Hepatocyte (in vitro differentiated cells): ENCODE results near the gene ZC3H4.

Experiments
- EZH2 ChIP-seq: fragments of 200-600 bp; sonication (generic); IDR thresholded peaks from 2 replicates; pipeline ENCODE4 v1.6.1; 2016; ENCODE audit warnings: antibody characterized with exemption, mild to moderate bottlenecking, borderline replicate concordance
- TF ChIP-seq, protein P1 (sequence below): fragments of 200-600 bp; sonication (generic); IDR thresholded peaks from 2 replicates; pipeline ENCODE4 v1.5.1; 2016; ENCODE audit warnings: antibody characterized with exemption, mild to moderate bottlenecking; ENCODE audit not compliant: poor library complexity

DNA sequence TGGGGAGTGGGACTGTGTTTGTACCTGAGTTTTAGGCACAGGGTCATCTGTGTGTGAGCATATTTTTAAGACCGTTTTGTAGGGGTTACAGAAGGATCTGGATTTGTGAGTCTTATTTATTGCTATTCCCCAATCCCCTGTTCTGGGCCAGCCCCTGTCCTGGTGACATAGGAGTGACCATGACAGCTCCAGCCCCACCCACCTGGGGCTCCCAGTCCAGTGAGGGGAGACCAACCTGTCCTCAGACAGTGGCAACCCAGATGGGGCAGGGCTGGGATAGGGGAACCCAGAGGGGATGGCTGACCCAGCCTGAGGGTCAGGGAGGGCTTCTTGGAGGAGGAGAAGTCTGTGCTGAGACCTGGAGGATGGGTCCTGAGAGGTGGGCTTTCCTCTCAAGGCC is 75.8 kb downstream of the ZC3H4 start:
- TF ChIP-seq, protein P1, sequence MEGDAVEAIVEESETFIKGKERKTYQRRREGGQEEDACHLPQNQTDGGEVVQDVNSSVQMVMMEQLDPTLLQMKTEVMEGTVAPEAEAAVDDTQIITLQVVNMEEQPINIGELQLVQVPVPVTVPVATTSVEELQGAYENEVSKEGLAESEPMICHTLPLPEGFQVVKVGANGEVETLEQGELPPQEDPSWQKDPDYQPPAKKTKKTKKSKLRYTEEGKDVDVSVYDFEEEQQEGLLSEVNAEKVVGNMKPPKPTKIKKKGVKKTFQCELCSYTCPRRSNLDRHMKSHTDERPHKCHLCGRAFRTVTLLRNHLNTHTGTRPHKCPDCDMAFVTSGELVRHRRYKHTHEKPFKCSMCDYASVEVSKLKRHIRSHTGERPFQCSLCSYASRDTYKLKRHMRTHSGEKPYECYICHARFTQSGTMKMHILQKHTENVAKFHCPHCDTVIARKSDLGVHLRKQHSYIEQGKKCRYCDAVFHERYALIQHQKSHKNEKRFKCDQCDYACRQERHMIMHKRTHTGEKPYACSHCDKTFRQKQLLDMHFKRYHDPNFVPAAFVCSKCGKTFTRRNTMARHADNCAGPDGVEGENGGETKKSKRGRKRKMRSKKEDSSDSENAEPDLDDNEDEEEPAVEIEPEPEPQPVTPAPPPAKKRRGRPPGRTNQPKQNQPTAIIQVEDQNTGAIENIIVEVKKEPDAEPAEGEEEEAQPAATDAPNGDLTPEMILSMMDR: no peak
- TF ChIP-seq EZH2: no peak
